Measurements from ENCODE around the gene PALM2AKAP2. TPM values are rescaled to one million over a fixed set of nuclear protein-coding genes. Genes with fewer than 3 reads are reported as not detected.

PALM2AKAP2 gene
- total and polyA plus RNA-seq, 8 donors, result 22.9 to 29.6 (median 26.7) TPM

DNA sequence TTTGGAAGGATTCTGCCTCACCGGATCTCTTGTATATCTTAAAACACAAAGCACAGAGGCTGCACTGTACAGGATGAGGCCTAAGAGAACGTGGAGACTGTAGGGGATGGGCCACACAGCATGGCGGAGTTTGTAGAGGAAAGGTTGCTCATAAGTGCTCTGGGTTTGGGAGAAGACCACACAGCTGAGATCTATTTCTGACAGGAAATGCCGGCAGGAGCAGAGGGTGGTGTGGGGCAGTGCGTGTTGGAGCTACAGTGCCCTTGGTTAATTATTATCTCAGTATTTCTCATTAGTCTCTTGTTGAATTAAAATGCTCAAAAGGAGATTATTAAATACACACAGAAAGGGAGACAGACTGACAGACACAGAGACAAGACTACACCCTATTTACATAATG, 9.6 kb downstream of the PALM2AKAP2 start:
- no peak overlapping the region for H3K27ac ChIP-seq
- no peaks in the 10 kb centered on the region for H3K9me3 ChIP-seq
- TF ChIP-seq, protein P1, sequence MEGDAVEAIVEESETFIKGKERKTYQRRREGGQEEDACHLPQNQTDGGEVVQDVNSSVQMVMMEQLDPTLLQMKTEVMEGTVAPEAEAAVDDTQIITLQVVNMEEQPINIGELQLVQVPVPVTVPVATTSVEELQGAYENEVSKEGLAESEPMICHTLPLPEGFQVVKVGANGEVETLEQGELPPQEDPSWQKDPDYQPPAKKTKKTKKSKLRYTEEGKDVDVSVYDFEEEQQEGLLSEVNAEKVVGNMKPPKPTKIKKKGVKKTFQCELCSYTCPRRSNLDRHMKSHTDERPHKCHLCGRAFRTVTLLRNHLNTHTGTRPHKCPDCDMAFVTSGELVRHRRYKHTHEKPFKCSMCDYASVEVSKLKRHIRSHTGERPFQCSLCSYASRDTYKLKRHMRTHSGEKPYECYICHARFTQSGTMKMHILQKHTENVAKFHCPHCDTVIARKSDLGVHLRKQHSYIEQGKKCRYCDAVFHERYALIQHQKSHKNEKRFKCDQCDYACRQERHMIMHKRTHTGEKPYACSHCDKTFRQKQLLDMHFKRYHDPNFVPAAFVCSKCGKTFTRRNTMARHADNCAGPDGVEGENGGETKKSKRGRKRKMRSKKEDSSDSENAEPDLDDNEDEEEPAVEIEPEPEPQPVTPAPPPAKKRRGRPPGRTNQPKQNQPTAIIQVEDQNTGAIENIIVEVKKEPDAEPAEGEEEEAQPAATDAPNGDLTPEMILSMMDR (IDR thresholded peaks at IDR 0.05), result no peak
- no peaks in the 10 kb centered on the region for H3K4me1 ChIP-seq
- ATAC-seq, result no peak
- H3K4me3 ChIP-seq, result no peak overlapping the region
- no peaks in the 10 kb centered on the region for H3K36me3 ChIP-seq
- intact Hi-C loops (cut with DNase I), result no loop called here
- DNase-seq, result peak in 1 of 4 donors; percentile 10
- no peaks in the 10 kb centered on the region for H3K27me3 ChIP-seq

DNA sequence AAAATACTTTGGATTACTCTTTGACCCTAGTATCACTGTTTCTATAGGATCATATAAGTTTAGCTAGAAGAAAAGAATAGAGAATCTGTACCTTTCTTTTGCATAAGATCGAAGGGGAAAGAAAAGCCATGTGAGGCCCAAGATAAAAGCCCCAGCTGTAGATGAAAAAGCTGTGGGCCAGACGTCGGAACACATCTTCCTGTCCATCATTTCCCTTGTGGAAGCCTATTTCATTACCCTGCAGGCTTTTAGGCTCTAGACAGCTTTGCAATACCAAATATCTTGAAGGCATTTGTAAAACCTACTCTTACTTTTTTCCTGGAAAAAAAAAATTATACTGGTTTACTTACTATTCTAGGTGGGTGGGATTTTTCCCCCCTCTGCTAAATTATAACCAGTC, 10.0 kb downstream of the PALM2AKAP2 start:
- TF ChIP-seq, protein P1 (IDR thresholded peaks at IDR 0.05), result no peak
- H3K36me3 ChIP-seq, result no peaks in the 10 kb centered on the region
- intact Hi-C loops (cut with DNase I), result no loop called here
- no peaks in the 10 kb centered on the region for H3K9me3 ChIP-seq
- H3K4me3 ChIP-seq, result no peak overlapping the region
- DNase-seq (no peak), ATAC-seq (no peak)
- no peaks in the 10 kb centered on the region for H3K27me3 ChIP-seq
- H3K4me1 ChIP-seq, result no peaks in the 10 kb centered on the region
- no peak overlapping the region for H3K27ac ChIP-seq

DNA sequence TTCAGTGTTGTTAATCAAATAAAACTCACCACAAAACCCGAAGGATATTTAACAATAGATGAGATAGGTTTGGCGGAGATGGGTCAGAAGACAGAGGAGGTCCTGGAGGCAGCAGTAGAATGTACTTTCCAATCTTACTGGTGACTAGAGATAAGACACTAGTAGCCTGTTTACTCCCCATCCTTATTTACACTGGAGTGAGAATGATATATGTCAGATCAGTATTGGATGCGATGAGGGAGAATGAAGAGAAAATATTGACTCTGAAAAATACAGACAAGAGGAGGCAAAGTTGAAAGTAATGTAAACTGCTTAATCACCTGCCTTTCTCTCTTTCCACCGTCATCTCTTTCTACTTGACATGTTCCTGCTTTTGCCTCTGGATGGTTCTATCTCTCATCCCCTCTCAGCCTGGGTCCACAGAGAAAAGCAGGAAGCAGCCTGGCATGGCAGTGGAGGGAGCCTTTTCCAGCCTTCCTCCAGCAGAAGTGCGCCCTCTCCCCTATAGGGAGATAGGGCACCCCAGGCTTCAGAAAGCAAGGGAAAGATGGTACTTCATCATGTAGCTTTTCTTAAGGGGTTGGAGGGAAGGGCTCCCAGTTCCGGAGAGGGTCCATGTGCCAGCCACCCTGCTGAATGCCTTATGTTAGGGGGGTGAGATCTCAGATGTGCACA, 11.1 kb downstream of the PALM2AKAP2 start:
- no peaks in the 10 kb centered on the region for H3K36me3 ChIP-seq
- DNase-seq (no peak), ATAC-seq (no peak)
- TF ChIP-seq, protein P1 (IDR thresholded peaks at IDR 0.05), result no peak
- no peaks in the 10 kb centered on the region for H3K4me1 ChIP-seq
- H3K27ac ChIP-seq, result no peak overlapping the region
- intact Hi-C loops (cut with DNase I), result no loop called here
- no peak overlapping the region for H3K4me3 ChIP-seq
- H3K27me3 ChIP-seq, result no peaks in the 10 kb centered on the region
- H3K9me3 ChIP-seq, result no peaks in the 10 kb centered on the region

DNA sequence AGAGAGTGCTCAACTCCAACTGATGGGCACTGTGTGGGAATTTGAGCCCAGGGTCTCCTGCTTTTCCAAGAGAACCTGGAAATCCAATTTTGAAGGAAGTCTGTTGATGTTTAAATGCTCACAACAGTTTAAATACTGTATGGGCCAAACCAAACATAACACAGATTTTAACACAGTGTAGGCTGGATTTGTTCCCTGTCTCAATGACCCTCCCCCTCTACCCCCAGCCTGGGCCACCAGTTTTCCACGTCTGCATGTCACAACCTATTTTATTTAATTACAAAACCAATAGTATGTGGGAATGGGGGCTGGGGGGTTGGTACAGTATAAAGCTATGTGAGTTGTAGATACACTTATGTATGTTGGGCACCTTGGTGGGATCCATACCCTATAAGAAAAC, 11.7 kb downstream of the PALM2AKAP2 start:
- no peak overlapping the region for H3K27ac ChIP-seq
- no peaks in the 10 kb centered on the region for H3K36me3 ChIP-seq
- H3K9me3 ChIP-seq, result no peaks in the 10 kb centered on the region
- H3K27me3 ChIP-seq, result no peaks in the 10 kb centered on the region
- no peaks in the 10 kb centered on the region for H3K4me1 ChIP-seq
- no peak for DNase-seq
- no peak overlapping the region for H3K4me3 ChIP-seq
- ATAC-seq, result no peak
- intact Hi-C loops (cut with DNase I), result no loop called here
- TF ChIP-seq, protein P1 (IDR thresholded peaks at IDR 0.05), result no peak

DNA sequence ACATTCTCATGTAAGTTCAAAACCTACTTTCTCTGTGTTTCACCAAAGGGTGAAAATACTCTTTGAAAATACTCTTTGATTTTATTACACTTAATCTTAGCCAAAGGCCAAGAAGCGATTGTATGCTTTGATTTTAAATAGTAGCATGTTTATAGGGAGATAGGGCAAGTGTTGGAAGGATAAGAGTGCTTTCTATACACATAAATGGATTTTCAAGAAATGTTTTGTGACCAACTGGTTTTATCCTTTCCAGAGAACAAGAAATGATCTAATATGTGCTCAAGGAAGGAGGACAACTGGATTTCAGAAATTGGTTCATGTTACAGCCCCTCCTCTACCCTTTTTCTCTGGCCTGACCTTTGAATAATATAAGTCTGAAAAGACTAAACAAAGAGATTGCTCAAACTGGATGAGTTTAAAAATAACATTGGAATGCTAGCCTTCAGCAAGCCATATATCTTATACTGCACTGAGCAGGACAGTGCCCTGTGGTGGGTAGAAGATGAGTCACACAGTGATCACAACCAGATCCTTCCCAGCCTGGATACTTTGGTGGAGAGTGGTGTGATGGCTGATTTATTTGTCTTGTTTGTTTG, 13.1 kb downstream of the PALM2AKAP2 start:
- TF ChIP-seq, protein P1 (IDR thresholded peaks at IDR 0.05), result no peak
- Histone ChIP-seq H3K27ac (peak overlapping the region in 1 of 2 donors; percentile 9), H3K27me3 (no peaks in the 10 kb centered on the region), H3K9me3 (no peaks in the 10 kb centered on the region), H3K4me1 (no peaks in the 10 kb centered on the region), H3K36me3 (no peaks in the 10 kb centered on the region), H3K4me3 (no peak overlapping the region)
- intact Hi-C loops (cut with DNase I), result no loop called here
- DNase-seq, result peak in 2 of 4 donors; percentile 51 to 63
- peak; percentile 78 for ATAC-seq
